Measurements from ENCODE around the gene FHOD3. TPM values are rescaled to one million over a fixed set of nuclear protein-coding genes. Genes with fewer than 3 reads are reported as not detected.

The FHOD3 gene
- polyA plus RNA-seq, 2 of the 4 experiments (the other 2 are of a cell fraction), result 2.5 to 3.6 TPM

DNA sequence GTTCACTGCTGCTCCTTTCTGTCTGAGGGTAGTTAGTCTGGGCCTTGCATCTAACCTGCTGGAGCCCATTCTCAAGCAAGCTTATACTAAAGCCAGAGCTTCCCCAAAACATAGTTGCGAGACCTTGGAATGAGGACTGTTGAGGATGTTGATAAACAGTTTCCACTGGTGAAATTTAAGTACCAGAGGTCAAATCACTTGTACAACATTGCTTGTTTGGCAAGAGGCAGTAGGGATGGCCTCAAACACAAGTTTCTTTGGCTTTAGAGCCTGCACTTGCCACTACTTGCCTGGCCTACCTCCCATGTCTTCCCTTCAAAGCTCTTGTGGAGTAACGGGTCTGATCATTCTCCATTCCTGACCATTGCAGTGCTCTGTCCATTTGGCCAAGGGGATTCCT is 262.7 kb downstream of the FHOD3 start:
- H3K4me2 ChIP-seq, result no peak overlapping the region
- no peaks in the 10 kb centered on the region for H3K9me3 ChIP-seq
- ATAC-seq (no peak), FAIRE-seq (no peak), DNase-seq (ENCODE audit: low read depth in 1 of 2, low spot score in 1 of 2) (no peak)
- ChIA-PET POLR2A (no interaction called here), CTCF (interaction anchor here (1.3 kb wide), 1 partner anchor 12 kb away, joined by 3 read pairs; no protein-coding TSS in a partner anchor)
- 54% methylated on average over 2 of the region's 2 CpGs for WGBS (ENCODE audit: missing lambda C conversion rate)
- H3K4me3 ChIP-seq, result no peak overlapping the region
- H3K27ac ChIP-seq, result no peak overlapping the region
- TF ChIP-seq HEYL (CRISPR knock-in tag; IDR thresholded peaks at IDR 0.05) (no peak), HOXB13 (CRISPR knock-in tag; IDR thresholded peaks at IDR 0.05; ENCODE audit: low read depth) (no peak), FOSB (CRISPR knock-in tag; IDR thresholded peaks at IDR 0.05) (no peak), NPAS2 (CRISPR knock-in tag; IDR thresholded peaks at IDR 0.05; ENCODE audit: borderline replicate concordance) (no peak), HMGXB4 (CRISPR knock-in tag; IDR thresholded peaks at IDR 0.05; ENCODE audit: borderline replicate concordance) (no peak), BHLHE40 (IDR thresholded peaks at IDR 0.05; ENCODE audit: low read depth, low read length) (no peak), BCL3 (IDR thresholded peaks at IDR 0.05) (no peak), EHF (CRISPR knock-in tag; IDR thresholded peaks at IDR 0.05) (no peak), CHD2 (IDR thresholded peaks at IDR 0.05; ENCODE audit: low read length, partially characterized antibody) (no peak), ZC3H11A (IDR thresholded peaks at IDR 0.05) (no peak)
- TF ChIP-seq, protein P1, sequence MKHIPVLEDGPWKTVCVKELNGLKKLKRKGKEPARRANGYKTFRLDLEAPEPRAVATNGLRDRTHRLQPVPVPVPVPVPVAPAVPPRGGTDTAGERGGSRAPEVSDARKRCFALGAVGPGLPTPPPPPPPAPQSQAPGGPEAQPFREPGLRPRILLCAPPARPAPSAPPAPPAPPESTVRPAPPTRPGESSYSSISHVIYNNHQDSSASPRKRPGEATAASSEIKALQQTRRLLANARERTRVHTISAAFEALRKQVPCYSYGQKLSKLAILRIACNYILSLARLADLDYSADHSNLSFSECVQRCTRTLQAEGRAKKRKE (CRISPR knock-in tag; IDR thresholded peaks at IDR 0.05; ENCODE audit: low read depth), result no peak
- TF ChIP-seq, protein P2, sequence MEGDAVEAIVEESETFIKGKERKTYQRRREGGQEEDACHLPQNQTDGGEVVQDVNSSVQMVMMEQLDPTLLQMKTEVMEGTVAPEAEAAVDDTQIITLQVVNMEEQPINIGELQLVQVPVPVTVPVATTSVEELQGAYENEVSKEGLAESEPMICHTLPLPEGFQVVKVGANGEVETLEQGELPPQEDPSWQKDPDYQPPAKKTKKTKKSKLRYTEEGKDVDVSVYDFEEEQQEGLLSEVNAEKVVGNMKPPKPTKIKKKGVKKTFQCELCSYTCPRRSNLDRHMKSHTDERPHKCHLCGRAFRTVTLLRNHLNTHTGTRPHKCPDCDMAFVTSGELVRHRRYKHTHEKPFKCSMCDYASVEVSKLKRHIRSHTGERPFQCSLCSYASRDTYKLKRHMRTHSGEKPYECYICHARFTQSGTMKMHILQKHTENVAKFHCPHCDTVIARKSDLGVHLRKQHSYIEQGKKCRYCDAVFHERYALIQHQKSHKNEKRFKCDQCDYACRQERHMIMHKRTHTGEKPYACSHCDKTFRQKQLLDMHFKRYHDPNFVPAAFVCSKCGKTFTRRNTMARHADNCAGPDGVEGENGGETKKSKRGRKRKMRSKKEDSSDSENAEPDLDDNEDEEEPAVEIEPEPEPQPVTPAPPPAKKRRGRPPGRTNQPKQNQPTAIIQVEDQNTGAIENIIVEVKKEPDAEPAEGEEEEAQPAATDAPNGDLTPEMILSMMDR (IDR thresholded peaks at IDR 0.05), result no peak
- H3K4me1 ChIP-seq, result no peaks in the 10 kb centered on the region

- Histone ChIP-seq H3K4me1 (no peaks in the 10 kb centered on the region), H3K4me2 (no peak overlapping the region), H3K27ac (no peak overlapping the region), H3K4me3 (no peak overlapping the region), H3K9me3 (no peaks in the 10 kb centered on the region)
- ATAC-seq (no peak), FAIRE-seq (no peak), DNase-seq (ENCODE audit: low read depth in 1 of 2, low spot score in 1 of 2) (no peak)
- WGBS (ENCODE audit: missing lambda C conversion rate), result 57% methylated on average over 2 of the region's 2 CpGs
- POLR2A ChIA-PET, result no interaction called here
- TF ChIP-seq USF2 (IDR thresholded peaks at IDR 0.05) (no peak), CBX2 (IDR thresholded peaks at IDR 0.05; ENCODE audit: borderline replicate concordance, low read depth) (no peak), NR3C1 (IDR thresholded peaks at IDR 0.05) (no peak), TFCP2L1 (CRISPR knock-in tag; IDR thresholded peaks at IDR 0.05) (no peak), FOSB (CRISPR knock-in tag; IDR thresholded peaks at IDR 0.05) (no peak), CEBPB (IDR thresholded peaks at IDR 0.05) (no peak), MAFK (IDR thresholded peaks at IDR 0.05; ENCODE audit: partially characterized antibody) (no peak), PHF8 (IDR thresholded peaks at IDR 0.05; ENCODE audit: borderline replicate concordance, low read depth) (no peak), TP53 (CRISPR knock-in tag; IDR thresholded peaks at IDR 0.05) (no peak), NFE2L2 (conservative IDR thresholded peaks at IDR 0.05; ENCODE audit: low read length) (no peak), HES2 (IDR thresholded peaks at IDR 0.05) (no peak), BHLHE40 (IDR thresholded peaks at IDR 0.05; ENCODE audit: low read depth, low read length) (no peak), HDAC2 (IDR thresholded peaks at IDR 0.05) (no peak), JUN (IDR thresholded peaks at IDR 0.05) (no peak)
- CTCF ChIA-PET, result interaction anchor here (1.0 to 1.3 kb wide), 2 partner anchors 11 to 13 kb away, joined by 3 to 4 read pairs; no protein-coding TSS in a partner anchor
Measured at GRCh38 chr18:36561046-36561445, 263.5 kb downstream of the FHOD3 start.
